Endometrial microvascular endothelial cells (primary cell): ENCODE data around the gene CHAMP1. TPM values are rescaled to one million over a fixed set of nuclear protein-coding genes. Genes with fewer than 3 reads are reported as not detected.
"Not testable (repeated sequence)": the region's sequence is repeated elsewhere in the genome, so short reads cannot be mapped to it uniquely, and the experiment has no call there.

Experiments used
- in situ Hi-C: cut with HindIII; loops from 2 replicates; pipeline ENCODE4 v1.10.0; 2017; ENCODE audit warnings: low sequenced_read_pairs, low pct_unique_long_range_greater_than_20kb; ENCODE audit errors: inconsistent ontology term
- total RNA-seq: library from RNA; depleted of rRNA; stranded (reverse); fragments of >200 nt; gene quantifications from one replicate; pipeline ENCODE4 v1.2.3, GENCODE V29; 2015; ENCODE audit errors: inconsistent ontology term

The CHAMP1 gene
- total RNA-seq, 1 donor from 2014 or later: 32.9 TPM

DNA sequence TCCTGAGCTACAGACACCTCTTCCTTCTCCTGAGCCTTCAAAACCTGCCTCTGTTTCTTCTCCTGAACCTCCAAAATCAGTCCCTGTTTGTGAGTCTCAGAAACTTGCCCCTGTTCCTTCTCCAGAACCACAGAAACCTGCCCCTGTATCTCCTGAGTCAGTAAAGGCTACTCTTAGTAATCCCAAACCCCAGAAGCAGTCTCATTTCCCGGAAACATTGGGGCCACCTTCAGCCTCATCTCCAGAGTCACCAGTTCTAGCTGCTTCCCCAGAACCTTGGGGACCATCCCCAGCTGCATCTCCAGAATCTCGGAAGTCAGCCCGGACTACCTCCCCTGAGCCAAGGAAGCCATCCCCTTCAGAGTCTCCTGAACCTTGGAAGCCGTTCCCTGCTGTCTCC is 10.0 kb downstream of the CHAMP1 start:
- in situ Hi-C loops: no loop called here

DNA sequence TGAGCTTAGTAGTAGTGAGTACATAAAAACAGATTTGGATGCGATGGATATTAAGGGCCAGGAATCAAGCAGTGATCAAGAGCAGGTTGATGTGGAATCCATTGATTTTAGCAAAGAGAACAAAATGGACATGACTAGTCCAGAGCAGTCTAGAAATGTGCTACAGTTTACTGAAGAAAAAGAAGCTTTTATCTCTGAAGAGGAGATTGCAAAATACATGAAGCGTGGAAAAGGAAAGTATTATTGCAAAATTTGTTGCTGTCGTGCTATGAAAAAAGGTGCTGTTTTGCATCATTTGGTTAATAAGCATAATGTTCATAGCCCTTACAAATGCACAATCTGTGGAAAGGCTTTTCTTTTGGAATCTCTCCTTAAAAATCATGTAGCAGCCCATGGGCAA is 11.4 kb downstream of the CHAMP1 start:
- in situ Hi-C loops: no loop called here

- in situ Hi-C loops: no loop called here
Measured at GRCh38 chr13:114328034-114328433, 13.7 kb downstream of the CHAMP1 start.

GRCh38 chr13:114328595-114328994 is 14.3 kb downstream of the CHAMP1 start:
- in situ Hi-C loops: no loop called here

- in situ Hi-C loops: no loop called here
Measured at GRCh38 chr13:114330086-114330485, 15.8 kb downstream of the CHAMP1 start.

DNA sequence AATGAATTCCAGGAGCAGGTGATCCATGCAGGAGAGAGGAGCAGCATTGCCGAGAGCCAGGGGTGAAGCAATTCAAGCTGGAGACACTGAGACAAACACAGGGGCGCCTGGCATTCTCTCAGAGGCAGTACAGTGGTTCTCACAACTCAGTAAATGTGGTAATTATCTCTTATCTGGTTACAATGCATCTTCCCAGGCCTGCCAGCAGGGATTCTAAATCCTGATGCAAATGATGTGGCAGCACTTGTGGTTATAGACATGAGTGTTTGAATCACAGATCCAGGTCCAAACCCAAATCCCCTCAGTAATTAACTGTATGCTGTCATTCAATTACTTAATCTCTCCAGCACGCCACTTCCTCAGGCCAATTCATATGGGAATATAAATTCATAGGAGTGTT is 19.6 kb downstream of the CHAMP1 start:
- in situ Hi-C loops: not testable (repeated sequence)

- in situ Hi-C loops: no loop called here
Measured at GRCh38 chr13:114334305-114335053, 20.2 kb downstream of the CHAMP1 start.

DNA sequence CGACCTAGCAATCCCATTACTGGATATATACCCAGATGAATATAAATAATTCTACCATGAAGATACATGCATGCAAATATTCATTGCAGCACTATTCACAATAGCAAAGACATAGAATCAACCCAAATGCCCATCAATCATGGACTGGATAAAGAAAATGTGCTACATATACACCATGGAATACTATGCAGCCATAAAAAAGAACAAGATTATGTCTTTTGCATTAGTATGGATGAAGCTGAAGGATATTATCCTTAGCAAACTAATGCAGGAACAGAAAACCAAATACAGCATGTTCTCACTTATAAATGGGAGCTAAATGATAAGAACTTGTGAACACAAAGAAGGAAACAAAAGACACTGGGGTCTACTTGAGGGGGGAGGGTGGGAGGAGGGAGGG is 22.2 kb downstream of the CHAMP1 start:
- in situ Hi-C loops: not testable (repeated sequence)

DNA sequence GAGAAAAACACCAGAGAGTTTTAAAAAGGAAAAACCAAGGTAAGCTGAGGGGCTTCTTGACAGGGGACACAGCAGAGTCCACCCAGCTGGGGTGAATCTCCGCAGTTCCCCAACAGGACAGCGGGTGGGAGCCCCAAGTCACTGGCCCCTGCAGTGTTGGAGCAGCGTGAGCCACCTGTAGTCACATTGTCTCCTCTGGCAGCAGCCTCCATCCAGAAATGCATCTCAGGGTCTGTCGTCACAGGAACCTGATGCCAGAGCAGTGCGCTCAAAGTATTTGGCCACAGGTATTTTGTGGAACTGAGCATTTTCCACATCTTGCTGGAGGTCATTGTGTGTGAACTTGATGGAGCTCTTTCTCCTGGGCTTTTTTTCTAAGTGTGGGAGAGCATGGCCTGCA is 24.7 kb downstream of the CHAMP1 start:
- in situ Hi-C loops: no loop called here

- in situ Hi-C loops: no loop called here
Measured at GRCh38 chr13:114339857-114340534, 25.7 kb downstream of the CHAMP1 start.

- in situ Hi-C loops: no loop called here
Measured at GRCh38 chr13:114341003-114341777, 26.9 kb downstream of the CHAMP1 start.

- in situ Hi-C loops: not testable (repeated sequence)
Measured at GRCh38 chr13:114347256-114347655, 33.0 kb downstream of the CHAMP1 start.

DNA sequence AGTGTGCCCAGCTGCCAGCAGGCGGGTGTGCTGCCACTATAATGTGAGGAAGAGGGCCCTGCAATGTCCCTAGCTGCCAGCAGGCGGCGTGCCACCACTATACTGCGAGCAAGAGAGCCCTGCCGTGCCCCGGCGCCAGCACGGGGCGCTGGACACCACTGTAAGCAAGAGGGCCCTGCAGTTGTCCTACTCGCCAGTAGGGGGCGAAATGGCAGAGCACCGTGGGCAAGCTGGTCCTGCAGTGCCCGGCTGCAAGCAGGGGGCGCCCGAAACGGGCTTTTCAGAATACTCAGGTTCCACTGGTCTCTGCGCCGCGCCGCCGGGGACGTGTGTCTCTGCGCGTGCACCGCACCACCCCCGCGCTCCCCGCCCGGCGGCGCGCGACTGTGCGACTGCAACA is 38.5 kb downstream of the CHAMP1 start:
- in situ Hi-C loops: not testable (repeated sequence)

- in situ Hi-C loops: not testable (repeated sequence)
Measured at GRCh38 chr13:114353382-114353781, 39.1 kb downstream of the CHAMP1 start.

Other genes with a start within 250 kb of the CHAMP1 start
- gene RASA3, start 181.9 kb upstream of the CHAMP1 start, total RNA-seq: 56.0 TPM
- gene CFAP97D2, start 135.2 kb upstream of the CHAMP1 start, total RNA-seq: not detected
- 44.3 TPM for gene CDC16, start 79.6 kb upstream of the CHAMP1 start, total RNA-seq
- 15.4 TPM for gene UPF3A, start 32.9 kb upstream of the CHAMP1 start, total RNA-seq